Stimulated activated CD8-positive, alpha-beta memory T cell treated with anti-CD3 and anti-CD28 coated beads, Interleukin-15, amount 100 ng/mL, for 48 hours (primary cell): ENCODE data around the gene MAP3K20.
"Not testable (repeated sequence)": the region's sequence is repeated elsewhere in the genome, so short reads cannot be mapped to it uniquely, and the experiment has no call there.

ENCODE experiments used
- DNase-seq, 2 donors: peaks; one replicate each; pipeline ENCODE4 v3.0.0-alpha.2; 2020; ENCODE audit warnings: low read depth in 2 of 2

MAP3K20 gene

DNA sequence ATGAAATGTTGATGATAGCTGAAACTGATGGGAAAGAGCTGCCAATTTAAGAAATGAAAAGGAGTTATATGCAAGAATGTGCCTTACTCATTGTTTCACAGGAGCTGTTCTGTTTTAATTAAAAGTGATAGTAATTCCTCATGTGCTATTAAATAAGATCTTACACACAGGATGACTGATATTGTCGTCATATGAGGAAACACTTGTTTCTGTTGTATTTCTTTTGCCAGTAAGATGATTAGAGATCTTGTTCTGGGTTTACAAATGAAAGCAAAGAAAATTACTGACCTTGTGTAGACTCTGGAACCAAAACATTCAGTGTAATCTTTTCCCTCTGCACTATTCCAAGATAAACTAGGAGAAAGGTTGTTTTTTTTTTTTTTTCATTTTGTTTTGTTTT, 123.6 kb downstream of the MAP3K20 start:
- no peak for DNase-seq

DNA sequence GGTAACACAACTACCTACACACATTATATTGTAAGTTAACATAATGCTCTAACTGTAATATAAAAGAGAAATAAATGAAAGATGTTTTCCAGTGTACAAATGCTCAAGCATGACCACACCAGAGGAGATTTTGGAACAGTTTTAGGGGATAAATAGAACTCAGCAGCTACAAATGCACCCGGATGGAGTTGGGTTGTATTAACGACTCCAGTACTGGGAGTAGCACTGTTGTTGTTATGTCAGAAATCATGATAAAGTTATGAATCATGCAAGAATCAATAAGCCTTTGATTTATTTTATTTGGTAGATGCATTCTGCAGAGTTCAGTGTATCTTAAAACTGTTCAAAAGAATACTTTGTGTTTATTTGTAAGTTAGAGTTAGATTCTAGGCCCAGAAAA, 126.9 kb downstream of the MAP3K20 start:
- DNase-seq, result no peak

DNA sequence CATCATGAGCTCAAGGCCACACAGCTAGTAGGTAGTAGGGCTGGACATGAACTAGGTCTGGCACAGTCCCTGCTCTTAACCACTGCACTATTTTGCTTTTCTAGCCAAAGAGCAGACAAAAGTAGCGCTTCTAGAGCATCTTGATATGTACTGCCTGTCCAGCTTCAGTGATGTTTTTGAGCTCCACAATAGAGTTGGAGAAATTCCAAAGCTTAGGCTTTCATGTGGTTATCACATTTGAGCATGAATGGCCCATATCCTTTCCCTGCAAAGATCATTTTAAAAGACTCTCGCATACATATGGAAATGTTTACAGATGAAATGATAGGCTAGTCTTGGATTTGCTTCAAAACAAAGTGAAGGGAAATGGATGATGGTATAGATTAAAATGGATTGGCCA, 128.7 kb downstream of the MAP3K20 start:
- no peak for DNase-seq

DNA sequence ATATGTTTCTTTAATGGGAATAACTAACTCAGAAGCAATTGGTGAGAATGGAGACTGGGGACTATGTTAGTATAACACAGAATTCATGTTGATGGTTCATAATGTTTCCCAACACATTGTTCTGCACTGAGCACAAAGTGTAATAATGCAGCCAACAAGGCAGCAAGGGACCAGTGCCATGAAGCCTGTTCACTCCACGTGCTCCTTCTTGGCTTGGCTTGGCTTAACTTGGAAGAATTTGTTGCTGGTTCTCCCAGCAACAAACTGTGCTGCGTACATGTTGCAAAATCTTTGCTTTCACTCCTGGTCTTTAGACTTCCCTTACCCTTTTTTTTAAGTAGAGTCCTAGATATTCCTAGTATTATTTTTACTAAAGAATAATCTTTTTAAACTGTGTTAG, 129.7 kb downstream of the MAP3K20 start:
- no peak for DNase-seq

DNA sequence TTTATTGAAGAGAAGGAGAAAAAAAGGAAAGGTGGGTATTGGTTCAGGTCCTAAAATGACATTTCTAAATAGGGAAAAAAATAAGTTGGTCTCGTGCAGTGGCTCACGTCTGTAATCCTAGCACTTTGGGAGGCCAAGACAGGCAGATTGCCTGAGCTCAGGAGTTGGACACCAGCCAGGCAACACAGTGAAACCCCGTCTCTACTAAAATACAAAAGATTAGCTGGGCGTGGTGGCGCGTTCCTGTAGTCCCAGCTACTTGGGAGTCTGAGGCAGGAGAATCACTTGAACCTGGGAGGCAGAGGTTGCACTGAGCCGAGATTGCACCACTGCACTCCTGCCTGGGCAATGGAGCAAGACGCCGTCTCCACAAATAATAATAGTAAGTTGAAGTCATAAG, 131.5 kb downstream of the MAP3K20 start:
- DNase-seq, result not testable (repeated sequence)

DNA sequence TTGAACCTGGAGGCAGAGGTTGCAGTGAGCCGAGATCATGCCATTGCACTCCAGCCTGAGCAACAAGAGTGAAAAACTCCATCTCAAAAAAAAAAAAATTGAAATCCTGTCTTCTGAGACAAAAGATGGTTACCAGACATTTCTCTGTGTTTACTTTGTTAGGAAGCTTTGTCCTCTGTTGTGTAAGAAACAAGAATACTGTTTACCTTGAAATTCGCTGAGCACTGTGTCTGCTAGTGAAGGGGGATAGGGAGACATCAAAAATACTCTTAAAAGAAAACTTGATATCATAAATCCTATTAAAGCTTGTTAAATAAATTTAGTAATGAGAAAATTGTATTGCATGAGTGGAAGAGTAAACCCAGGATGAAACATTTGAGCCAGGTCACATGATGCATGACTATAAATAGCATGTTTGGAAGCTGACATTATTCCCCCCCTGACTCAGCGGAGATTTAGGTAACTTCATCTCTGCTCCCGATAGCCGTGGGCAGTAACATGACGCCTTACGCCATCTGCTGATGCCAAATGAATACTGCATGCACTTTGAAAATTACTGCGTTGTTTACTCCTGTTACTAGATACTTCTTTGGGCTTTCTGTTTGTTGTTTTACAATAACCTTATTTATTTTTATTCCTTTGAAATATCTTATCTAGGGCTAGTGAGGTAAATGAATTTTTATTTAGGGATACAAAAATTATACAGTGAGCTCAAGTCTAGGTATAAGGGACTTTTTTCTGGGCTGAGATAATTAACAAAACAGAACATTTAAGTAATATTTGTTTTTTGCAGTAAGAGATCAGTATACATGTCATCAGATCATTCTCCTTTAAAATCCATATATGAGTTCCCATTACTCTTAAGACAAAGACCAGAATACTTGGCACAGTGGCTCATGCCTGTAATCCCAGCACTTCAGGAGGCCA, 134.9 kb downstream of the MAP3K20 start:
- peak; percentile 19 to 23 for DNase-seq

DNA sequence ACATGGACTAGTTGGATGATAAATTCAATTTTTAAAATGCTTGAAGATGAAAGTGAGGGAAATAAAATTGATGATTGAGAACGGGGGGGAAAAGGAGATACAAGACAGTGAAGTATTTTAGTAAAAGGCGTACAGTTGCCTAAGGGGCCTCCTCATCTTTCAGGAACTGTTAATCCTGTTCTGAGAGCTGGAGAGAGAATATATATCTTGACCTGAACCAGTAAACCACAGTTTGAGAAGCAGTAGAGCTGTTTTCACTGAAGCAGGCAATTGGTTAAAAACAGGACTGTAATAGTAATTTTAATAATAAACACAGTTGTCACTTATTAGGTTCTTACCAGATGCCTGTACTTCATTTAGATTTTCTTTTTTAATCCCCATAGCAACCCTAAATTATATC, 137.5 kb downstream of the MAP3K20 start:
- DNase-seq, result no peak

DNA sequence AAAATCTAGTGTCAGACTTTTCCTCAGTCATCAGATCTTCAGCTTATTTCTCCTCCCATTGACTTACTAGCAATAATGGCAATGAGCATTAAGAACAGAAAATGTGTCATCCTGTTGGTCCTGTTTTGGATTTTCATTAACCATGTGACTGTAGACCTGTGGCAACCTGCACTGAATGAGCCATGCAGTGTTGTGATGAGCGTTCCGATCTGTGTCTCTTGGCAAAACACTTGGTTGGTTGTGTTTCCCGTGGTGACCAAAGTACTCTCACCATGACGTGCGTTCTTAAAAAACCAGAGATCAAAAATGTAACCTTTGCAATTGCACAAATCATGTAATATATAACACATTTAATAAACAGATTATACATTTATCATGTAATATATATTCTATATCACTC, 138.6 kb downstream of the MAP3K20 start:
- DNase-seq, result no peak

DNA sequence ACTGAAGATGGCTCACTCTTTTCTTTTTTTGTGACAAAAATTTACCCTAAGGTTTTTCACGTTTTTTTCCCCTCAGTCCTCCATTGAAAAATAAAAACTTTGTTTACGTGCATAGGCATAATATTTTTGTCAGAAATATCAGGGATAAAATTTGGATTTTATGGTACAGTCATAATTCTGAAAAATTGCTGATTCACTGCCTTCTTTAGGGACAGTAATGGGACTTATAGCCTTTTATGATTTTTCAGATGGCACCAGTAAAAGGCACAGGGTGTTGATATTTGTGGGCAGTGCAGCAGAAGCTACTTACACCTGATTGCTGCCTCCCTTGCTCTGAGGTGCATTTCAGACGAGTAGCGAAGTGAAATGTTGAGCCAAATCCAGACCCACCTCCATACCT, 139.7 kb downstream of the MAP3K20 start:
- no peak for DNase-seq

DNA sequence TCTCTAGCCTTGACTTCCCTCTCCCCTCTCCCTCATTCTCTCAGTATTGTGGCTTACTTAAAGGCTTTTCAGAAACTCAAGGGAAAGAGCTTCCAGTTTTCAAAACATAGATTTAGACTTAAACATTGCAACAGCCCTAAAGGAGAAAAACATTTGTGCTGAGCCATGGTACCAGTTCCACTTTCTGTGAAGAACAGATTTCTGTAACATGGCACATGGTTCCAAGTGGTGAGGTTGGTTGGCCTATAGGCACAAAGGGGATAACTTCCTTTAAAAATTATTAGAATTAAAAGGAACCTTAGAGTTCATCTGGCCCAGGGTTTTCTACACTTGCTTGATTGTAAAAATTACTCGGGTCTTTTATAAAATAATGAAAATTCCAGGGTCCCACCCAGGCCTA, 140.4 kb downstream of the MAP3K20 start:
- no peak for DNase-seq

DNA sequence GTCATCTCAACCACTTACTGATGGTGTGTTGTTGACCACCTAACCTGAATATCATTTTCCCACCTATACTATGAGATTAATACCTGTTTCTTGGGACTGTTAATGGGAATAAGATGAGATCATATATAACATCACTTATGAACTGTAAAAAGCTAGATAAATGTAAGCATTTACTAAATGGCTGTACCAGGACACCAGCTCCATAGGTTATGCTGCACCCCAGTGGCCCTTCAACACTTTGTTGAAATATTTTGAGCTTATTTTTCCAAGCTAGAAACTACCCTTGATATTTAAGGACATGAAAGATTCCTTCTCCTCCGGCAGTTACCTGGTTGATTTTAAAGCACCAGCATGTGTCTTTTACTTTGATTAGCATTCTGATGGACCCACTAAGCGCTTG, 141.0 kb downstream of the MAP3K20 start:
- DNase-seq, result no peak

DNA sequence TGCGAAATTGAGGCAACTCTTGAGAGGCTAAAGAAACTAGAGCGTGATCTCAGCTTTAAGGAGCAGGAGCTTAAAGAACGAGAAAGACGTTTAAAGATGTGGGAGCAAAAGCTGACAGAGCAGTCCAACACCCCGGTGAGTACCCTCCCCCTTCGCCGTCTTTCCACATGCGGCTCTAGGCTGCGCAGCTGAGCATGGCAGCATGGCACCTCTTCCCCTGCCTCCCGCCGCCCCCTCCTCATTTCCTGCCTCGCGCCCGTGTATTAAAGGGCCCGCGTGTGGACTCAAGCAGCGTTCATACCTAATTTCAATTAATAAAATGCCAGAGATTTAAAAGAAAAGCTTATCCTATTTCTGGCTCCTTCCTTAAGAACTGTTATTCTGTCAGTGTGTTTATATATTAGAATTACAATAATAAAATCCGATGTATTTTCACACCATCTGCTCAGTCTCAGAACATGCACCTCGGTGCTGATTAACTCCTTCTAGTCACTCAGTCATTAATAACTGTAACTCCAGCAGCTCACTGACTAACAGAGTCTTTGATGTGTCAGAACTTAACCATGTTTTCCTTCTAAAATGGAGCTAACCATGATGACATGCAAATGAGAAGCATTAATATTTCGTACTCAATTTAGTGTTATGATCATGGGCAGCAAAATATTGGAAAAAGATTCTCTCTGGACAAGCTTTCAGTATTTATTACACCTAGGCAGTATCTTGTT, 141.6 kb downstream of the MAP3K20 start:
- no peak for DNase-seq

DNA sequence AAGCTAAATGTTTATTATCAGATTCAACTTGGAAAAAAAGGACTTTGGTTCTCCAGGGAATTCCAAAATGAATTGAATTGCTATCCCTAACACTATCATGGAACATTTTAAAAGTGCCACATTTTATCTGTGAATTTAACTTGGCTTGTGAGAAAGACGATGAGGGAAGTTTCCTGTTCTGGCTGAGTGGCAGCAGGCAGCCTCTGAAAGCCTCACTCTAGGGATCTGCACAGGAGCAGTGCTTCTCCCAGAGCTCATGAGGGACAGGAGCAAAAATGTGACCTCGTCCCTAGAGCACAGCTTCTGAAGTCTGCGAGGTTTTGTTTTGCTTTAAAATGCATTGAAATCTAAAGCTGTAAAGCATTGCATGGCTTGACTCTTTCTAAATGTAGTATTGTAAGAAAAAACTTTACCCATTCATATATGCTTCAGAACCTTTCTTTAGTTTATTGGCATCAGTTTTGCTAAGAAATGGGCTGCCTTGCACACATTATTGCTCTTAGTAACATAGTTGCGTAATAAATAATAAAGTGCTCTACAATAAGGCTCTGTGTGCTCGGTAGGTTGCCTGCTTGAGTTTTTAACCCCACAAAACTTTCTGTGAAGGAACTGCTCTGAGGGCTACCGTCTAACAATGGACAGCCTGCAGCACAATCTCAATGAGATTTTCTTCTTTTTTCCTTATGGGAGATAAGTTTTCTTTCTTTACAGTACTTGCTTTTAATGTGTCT, 142.8 kb downstream of the MAP3K20 start:
- DNase-seq, result no peak

DNA sequence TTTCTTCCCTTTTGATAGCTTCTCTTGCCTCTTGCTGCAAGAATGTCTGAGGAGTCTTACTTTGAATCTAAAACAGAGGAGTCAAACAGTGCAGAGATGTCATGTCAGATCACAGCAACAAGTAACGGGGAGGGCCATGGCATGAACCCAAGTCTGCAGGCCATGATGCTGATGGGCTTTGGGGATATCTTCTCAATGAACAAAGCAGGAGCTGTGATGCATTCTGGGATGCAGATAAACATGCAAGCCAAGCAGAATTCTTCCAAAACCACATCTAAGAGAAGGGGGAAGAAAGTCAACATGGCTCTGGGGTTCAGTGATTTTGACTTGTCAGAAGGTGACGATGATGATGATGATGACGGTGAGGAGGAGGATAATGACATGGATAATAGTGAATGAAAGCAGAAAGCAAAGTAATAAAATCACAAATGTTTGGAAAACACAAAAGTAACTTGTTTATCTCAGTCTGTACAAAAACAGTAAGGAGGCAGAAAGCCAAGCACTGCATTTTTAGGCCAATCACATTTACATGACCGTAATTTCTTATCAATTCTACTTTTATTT, 145.6 kb downstream of the MAP3K20 start:
- no peak for DNase-seq

DNA sequence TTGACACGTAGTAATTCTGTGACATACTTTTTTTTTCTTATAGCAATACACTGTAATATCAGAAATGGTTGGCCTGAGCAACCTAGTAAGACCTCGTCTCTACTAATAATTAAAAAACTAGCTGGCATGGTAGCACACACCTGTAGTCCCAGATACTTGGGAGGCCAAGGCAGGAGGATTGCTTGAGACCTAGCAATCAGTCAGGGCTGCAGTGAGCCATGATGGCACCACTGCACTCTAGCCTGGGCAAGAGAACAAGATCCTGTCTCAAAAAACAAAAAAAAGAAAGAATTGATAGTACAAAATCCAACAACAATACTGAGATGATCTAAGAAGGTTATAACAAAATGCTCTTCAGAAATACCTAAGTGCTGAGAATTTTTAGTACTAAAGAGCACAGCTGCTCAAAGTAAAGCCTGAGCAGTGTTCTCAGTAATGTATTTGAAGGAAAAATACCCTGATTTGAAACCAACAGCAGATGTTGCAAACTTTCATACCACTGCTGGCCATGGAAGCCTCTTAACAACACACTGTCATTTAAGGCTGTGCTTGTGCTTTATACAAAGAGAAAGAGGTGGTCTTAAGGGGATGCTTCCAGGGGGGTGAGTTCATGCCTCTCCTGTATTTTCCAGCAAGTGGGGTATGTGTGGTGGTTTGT, 146.4 kb downstream of the MAP3K20 start:
- no peak for DNase-seq

DNA sequence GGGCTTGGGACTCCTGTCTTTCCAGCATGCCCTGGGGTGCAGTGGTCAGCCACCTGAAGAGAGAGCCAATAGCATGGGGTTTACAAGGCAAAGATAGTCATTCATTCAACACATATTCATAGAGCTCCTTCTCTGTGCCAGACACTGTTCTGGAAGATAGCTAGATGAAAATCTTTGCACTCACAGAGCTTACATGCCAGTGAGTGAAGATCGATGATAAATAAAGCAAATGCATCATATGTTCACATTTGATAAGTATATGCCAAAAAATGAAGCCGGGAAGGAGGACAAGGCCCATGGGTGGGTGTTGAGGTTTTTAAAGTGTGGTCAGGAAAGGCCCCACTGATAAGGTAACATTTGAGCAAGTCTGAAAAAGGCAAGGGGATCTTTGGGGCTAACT, 148.2 kb downstream of the MAP3K20 start:
- DNase-seq, result no peak

DNA sequence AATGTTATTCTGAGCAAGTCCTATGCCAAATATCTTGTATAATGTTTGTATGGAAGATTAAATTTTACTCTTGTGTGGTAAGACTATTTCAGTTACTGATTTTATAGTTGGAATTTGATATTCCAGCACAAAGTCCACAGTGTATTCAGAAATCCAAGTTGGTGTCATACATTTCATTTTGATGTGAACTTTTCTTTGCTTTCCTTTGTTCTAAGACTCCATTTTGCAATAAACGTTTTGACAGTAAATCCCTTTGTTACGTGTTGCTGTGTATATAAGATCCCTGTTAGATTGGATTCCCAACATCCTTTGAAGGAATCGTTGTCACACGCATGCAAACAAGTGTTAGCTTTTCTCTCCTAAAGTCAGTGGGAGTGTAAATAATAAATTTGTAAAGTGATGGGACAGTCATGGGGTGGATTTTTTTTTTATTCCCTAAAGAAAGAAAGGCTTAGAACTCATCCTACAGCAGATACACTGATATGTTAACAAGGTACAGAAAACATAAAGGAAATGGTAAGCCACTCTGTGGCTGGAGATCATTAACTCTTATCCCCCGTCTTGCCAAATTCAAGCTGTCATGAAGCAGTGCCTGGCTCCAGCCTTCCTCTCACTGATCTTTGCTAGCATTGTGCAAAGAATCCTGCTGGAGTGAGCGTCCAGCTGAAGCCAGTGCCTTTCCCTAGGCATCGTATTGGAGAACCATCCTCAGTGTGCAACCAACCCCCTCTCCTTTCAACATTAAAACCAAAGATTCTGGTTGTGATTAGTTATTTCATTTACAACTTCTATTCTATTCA, 151.5 kb downstream of the MAP3K20 start:
- DNase-seq, result no peak

DNA sequence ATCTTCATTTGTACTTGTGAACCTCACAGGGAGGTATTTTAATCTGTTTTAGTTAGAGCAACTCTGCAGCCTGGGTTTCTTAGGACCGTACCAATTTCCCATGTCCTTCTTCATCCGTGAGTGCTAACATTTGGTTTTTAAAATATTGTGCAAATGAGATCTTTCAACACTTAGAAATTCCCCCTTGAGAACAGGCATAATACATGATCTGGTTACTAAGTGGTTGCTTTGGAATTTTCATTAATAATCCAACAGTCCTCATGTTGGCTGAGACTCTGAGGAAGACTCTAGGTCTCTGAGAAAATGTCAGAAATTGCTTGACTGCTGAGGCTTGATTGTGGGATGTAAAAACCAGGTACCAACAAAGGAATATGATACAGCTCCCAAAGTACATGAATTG, 153.4 kb downstream of the MAP3K20 start:
- DNase-seq, result no peak

DNA sequence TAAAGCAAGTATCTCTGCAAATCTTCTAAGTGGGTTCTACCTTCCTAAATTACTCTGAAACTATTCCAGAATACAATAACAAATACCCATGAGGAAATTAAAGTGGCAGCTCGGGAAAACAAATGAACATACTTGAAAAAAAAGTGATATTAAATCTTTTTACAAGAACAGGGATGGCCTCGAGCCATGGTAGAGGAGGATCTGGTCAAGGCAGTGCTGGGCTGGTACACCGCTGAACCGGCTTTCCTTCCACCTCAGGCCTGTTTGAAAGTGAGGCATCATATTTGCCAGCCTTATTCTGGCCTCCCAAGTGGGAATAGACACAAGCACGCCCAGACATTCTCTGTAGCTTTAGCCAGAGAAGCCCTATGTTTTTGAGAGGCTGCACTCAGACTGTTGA, 154.5 kb downstream of the MAP3K20 start:
- no peak for DNase-seq

DNA sequence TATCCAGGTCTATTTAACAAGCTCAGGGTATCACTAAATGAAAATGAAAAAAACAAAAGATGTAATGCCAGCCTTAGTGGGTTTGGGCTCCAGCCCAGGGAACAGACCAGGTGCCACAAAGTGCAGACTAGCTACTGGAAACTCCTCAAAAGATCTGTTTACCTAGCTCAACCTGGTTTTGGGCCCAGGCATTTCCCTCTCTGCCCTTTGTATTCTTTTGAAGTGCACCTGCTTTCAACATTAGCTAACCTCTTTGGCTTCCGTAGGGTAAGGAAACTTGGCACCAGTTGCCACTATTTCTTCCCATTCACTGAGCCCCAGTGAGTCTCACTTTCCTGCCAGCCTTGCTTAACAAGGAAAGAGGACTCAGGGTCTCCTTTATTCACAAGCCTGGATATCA, 155.4 kb downstream of the MAP3K20 start:
- no peak for DNase-seq

DNA sequence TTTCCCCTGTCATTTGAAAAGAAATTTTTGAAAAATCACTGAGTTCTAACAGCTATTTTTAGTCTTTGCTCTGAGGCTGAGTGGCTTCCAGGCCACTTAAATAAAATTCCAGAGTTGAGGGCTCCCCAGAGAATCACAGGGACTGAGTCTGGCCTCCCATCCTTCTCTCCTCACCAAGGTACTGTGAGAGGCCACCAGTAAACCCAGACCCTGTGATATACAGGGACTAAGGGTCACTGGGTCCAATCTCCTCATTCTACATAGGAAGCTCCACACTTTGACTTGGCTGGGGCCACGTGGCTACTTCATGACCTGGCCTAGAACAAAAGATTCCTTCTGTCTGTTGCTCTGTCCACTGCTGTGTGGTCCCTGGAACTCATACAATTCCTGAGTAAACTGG, 155.8 kb downstream of the MAP3K20 start:
- no peak for DNase-seq
